Measurements from ENCODE around the gene SCN9A. TPM values are rescaled to one million over a fixed set of nuclear protein-coding genes. Genes with fewer than 3 reads are reported as not detected.

Gene SCN9A
- total RNA-seq, 2 experiments from 2014 or later = not detected

- Histone ChIP-seq H3K27ac (ENCODE audit: low read depth, low read length, poor library complexity, severe bottlenecking) (no peak overlapping the region), H3K79me2 (ENCODE audit: insufficient read depth, low read depth, low read length) (no peaks in the 10 kb centered on the region), H3K4me2 (ENCODE audit: low read length) (no peak overlapping the region), H3K4me3 (ENCODE audit: low read depth, low read length, poor library complexity, severe bottlenecking) (no peak overlapping the region), H3K9me3 (ENCODE audit: low read length) (no peaks in the 10 kb centered on the region), H2AFZ (ENCODE audit: low read length) (no peak overlapping the region), H3K4me1 (ENCODE audit: insufficient read depth, low read length, poor library complexity, severe bottlenecking) (no peaks in the 10 kb centered on the region), H3K36me3 (ENCODE audit: insufficient read depth, low read length) (no peaks in the 10 kb centered on the region), H3K9me2 (ENCODE audit: insufficient read depth, low read length) (no peaks in the 10 kb centered on the region), H4K20me1 (ENCODE audit: insufficient read depth, low read length) (no peaks in the 10 kb centered on the region)
- ChIA-PET CTCF (ENCODE audit: unreplicated experiment) (no interaction called here), POLR2A (no interaction called here)
- no TSS peak for BruUV-seq (replicated peaks)
- no peak for DNase-seq (ENCODE audit: low spot score)
- intact Hi-C loops (cut with micrococcal nuclease; ENCODE audit: unreplicated experiment) = no loop called here
- TF ChIP-seq CTCF (conservative IDR thresholded peaks at IDR 0.05; ENCODE audit: low read length) (no peak), EZH2phosphoT487 (IDR thresholded peaks at IDR 0.05; ENCODE audit: borderline replicate concordance, low read depth, low read length) (no peak)
Observed at GRCh38 chr2:166238176-166238575, 137.6 kb downstream of the SCN9A start.

- ChIA-PET CTCF (ENCODE audit: unreplicated experiment) (no interaction called here), POLR2A (no interaction called here)
- no peaks in the 10 kb centered on the region for H3K9me3 ChIP-seq (ENCODE audit: low read length)
- no peaks in the 10 kb centered on the region for H4K20me1 ChIP-seq (ENCODE audit: insufficient read depth, low read length)
- no peaks in the 10 kb centered on the region for H3K4me1 ChIP-seq (ENCODE audit: insufficient read depth, low read length, poor library complexity, severe bottlenecking)
- no peaks in the 10 kb centered on the region for H3K79me2 ChIP-seq (ENCODE audit: insufficient read depth, low read depth, low read length)
- no peaks in the 10 kb centered on the region for H3K9me2 ChIP-seq (ENCODE audit: insufficient read depth, low read length)
- intact Hi-C loops (cut with micrococcal nuclease; ENCODE audit: unreplicated experiment) = no loop called here
- DNase-seq (ENCODE audit: low spot score) = no peak
- no peaks in the 10 kb centered on the region for H3K36me3 ChIP-seq (ENCODE audit: insufficient read depth, low read length)
- H3K27ac ChIP-seq (ENCODE audit: low read depth, low read length, poor library complexity, severe bottlenecking) = no peak overlapping the region
- BruUV-seq (replicated peaks) = no TSS peak
- H3K4me3 ChIP-seq (ENCODE audit: low read depth, low read length, poor library complexity, severe bottlenecking) = no peak overlapping the region
- no peak overlapping the region for H2AFZ ChIP-seq (ENCODE audit: low read length)
- TF ChIP-seq EZH2phosphoT487 (IDR thresholded peaks at IDR 0.05; ENCODE audit: borderline replicate concordance, low read depth, low read length) = no peak
- TF ChIP-seq CTCF (conservative IDR thresholded peaks at IDR 0.05; ENCODE audit: low read length) = no peak
- H3K4me2 ChIP-seq (ENCODE audit: low read length) = no peak overlapping the region
Observed at GRCh38 chr2:166234112-166234846, 141.5 kb downstream of the SCN9A start.

GRCh38 chr2:166233244-166233643, 142.5 kb downstream of the SCN9A start:
- Histone ChIP-seq H3K9me2 (ENCODE audit: insufficient read depth, low read length) (no peaks in the 10 kb centered on the region), H3K27ac (ENCODE audit: low read depth, low read length, poor library complexity, severe bottlenecking) (no peak overlapping the region), H3K4me2 (ENCODE audit: low read length) (no peak overlapping the region), H4K20me1 (ENCODE audit: insufficient read depth, low read length) (no peaks in the 10 kb centered on the region), H3K4me3 (ENCODE audit: low read depth, low read length, poor library complexity, severe bottlenecking) (no peak overlapping the region), H3K4me1 (ENCODE audit: insufficient read depth, low read length, poor library complexity, severe bottlenecking) (no peaks in the 10 kb centered on the region), H2AFZ (ENCODE audit: low read length) (no peak overlapping the region), H3K79me2 (ENCODE audit: insufficient read depth, low read depth, low read length) (no peaks in the 10 kb centered on the region), H3K9me3 (ENCODE audit: low read length) (no peaks in the 10 kb centered on the region), H3K36me3 (ENCODE audit: insufficient read depth, low read length) (no peaks in the 10 kb centered on the region)
- intact Hi-C loops (cut with micrococcal nuclease; ENCODE audit: unreplicated experiment) = no loop called here
- BruUV-seq (replicated peaks) = no TSS peak
- TF ChIP-seq CTCF (conservative IDR thresholded peaks at IDR 0.05; ENCODE audit: low read length) = no peak
- no peak for TF ChIP-seq EZH2phosphoT487 (IDR thresholded peaks at IDR 0.05; ENCODE audit: borderline replicate concordance, low read depth, low read length)
- no peak for DNase-seq (ENCODE audit: low spot score)
- ChIA-PET CTCF (ENCODE audit: unreplicated experiment) (no interaction called here), POLR2A (interaction anchor here (0.7 kb wide), 1 partner anchor 35 kb away, joined by 4 read pairs; no protein-coding TSS in a partner anchor)

All from OCI-LY7 (cell line).